Vagina (tissue), 2 donors: ENCODE data around the gene SLC52A3. TPM values are rescaled to one million over a fixed set of nuclear protein-coding genes. Genes with fewer than 3 reads are reported as not detected.
A peak's percentile ranks its signal among the peaks of the same experiment; 100 is the strongest.

Experiments used
- DNase-seq, 2 donors: peaks; one replicate each; pipeline ENCODE4 v3.0.0-alpha.2; 2017; ENCODE audit errors: extremely low spot score in 2 of 2
- H3K27ac ChIP-seq: fragments of 200-600 bp; sonication (generic); one replicate; pipeline ENCODE4 v1.5.1; 2019
- H3K27me3 ChIP-seq: fragments of 200-600 bp; sonication (generic); one replicate; pipeline ENCODE4 v1.5.1; 2019
- H3K36me3 ChIP-seq, 2 donors: fragments of 200-600 bp; sonication (generic); one replicate each; pipeline ENCODE4 v1.5.1; 2017 to 2019
- H3K4me1 ChIP-seq: fragments of 200-600 bp; sonication (generic); one replicate; pipeline ENCODE4 v1.5.1; 2019
- H3K4me3 ChIP-seq, 2 donors: fragments of 200-600 bp; sonication (generic); 1 replicate in 1 of 2; 2 replicates in 1 of 2; pipeline ENCODE4 v1.5.1; 2016 to 2019
- H3K9me3 ChIP-seq: fragments of 200-600 bp; sonication (generic); one replicate; pipeline ENCODE4 v1.5.1; 2019
- POLR2A ChIP-seq, 2 donors: fragments of 450-650 bp; IDR thresholded peaks; one replicate each; pipeline ENCODE4 v1.6.1; 2017; ENCODE audit warnings: antibody characterized with exemption in 2 of 2, mild to moderate bottlenecking in 2 of 2, moderate library complexity in 2 of 2
- POLR2AphosphoS5 ChIP-seq, 2 donors: sonication (generic); formaldehyde crosslinking; IDR thresholded peaks; one replicate each; pipeline ENCODE4 v1.9.0; 2017; ENCODE audit warnings: antibody characterized with exemption in 2 of 2, mild to moderate bottlenecking in 2 of 2, low read depth in 1 of 2; ENCODE audit not compliant: insufficient read depth in 1 of 2
- intact Hi-C: fragments of 100-400 bp; cut with DNase I; formaldehyde crosslinking; loops from one replicate; pipeline ENCODE4 v1.15.1; 2023
- total RNA-seq: library from RNA; depleted of rRNA; stranded (reverse); fragments of >200 nt; gene quantifications from one replicate; pipeline ENCODE4 v1.2.3, GENCODE V29; 2016
- TF ChIP-seq, protein P1 (sequence below), 3 experiments: fragments of 450-650 bp in 2 of 3; fragments of 200-600 bp in 1 of 3; sonication (generic) in 1 of 3; IDR thresholded peaks; one replicate each; pipeline ENCODE4 v1.5.1; 2017 to 2019; ENCODE audit warnings: antibody characterized with exemption in 3 of 3, mild to moderate bottlenecking in 2 of 3, moderate library complexity in 2 of 3

Gene SLC52A3
- total RNA-seq, 1 donor from 2014 or later, result 1.7 TPM

DNA sequence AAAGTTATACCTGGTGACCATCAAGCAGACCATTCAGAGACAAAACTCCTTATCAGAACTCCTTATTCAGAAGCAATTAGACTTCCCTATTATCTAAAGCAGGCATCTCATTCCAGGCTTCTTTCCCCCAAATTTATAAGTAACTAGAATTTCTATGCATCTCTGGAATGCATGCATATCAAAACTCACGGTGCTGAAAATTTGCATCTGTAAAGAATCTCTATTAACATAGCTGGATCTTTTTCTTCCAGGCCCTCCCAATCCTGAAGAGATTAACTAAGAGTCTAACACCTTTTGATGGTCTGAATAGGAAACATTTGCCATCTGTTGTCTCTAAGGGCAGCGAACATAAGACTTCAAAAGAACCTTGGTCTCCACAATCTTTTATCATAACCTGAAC, 22.8 kb upstream of the SLC52A3 start:
- Histone ChIP-seq H3K4me3 (no peak overlapping the region), H3K27me3 (no peaks in the 10 kb centered on the region), H3K4me1 (no peaks in the 10 kb centered on the region), H3K27ac (no peak overlapping the region), H3K36me3 (no peaks in the 10 kb centered on the region), H3K9me3 (no peaks in the 10 kb centered on the region)
- intact Hi-C loops, result no loop called here
- DNase-seq, result no peak
- TF ChIP-seq, protein P1, sequence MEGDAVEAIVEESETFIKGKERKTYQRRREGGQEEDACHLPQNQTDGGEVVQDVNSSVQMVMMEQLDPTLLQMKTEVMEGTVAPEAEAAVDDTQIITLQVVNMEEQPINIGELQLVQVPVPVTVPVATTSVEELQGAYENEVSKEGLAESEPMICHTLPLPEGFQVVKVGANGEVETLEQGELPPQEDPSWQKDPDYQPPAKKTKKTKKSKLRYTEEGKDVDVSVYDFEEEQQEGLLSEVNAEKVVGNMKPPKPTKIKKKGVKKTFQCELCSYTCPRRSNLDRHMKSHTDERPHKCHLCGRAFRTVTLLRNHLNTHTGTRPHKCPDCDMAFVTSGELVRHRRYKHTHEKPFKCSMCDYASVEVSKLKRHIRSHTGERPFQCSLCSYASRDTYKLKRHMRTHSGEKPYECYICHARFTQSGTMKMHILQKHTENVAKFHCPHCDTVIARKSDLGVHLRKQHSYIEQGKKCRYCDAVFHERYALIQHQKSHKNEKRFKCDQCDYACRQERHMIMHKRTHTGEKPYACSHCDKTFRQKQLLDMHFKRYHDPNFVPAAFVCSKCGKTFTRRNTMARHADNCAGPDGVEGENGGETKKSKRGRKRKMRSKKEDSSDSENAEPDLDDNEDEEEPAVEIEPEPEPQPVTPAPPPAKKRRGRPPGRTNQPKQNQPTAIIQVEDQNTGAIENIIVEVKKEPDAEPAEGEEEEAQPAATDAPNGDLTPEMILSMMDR (IDR thresholded peaks at IDR 0.05), result no peak
- TF ChIP-seq POLR2A (IDR thresholded peaks at IDR 0.05) (no peak), POLR2AphosphoS5 (IDR thresholded peaks at IDR 0.05; ENCODE audit: insufficient read depth in 1 of 2, low read depth in 1 of 2) (no peak)

DNA sequence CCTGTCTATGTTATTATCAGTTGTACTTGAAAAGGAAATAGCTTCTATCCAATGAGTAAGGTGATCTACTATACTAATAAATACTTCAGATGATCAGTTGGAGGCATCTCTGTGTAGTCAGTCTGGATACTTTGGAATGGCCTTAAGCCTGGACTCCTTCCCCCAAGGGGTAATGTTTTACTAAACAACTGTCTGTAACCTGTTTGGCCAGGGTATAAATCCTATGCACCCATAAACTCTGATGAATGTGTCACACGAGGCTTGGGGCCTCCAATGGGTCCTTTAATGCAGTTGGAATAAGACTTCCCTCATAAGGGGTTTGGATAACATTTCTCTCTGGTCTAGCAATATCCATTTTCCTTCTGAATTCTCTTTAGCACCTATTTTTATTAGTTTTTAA, 19.5 kb upstream of the SLC52A3 start:
- no peaks in the 10 kb centered on the region for H3K27me3 ChIP-seq
- no peak for DNase-seq
- no peaks in the 10 kb centered on the region for H3K9me3 ChIP-seq
- H3K27ac ChIP-seq, result no peak overlapping the region
- H3K4me3 ChIP-seq, result no peak overlapping the region
- H3K4me1 ChIP-seq, result no peaks in the 10 kb centered on the region
- TF ChIP-seq POLR2AphosphoS5 (IDR thresholded peaks at IDR 0.05; ENCODE audit: insufficient read depth in 1 of 2, low read depth in 1 of 2) (no peak), POLR2A (IDR thresholded peaks at IDR 0.05) (no peak)
- TF ChIP-seq, protein P1 (IDR thresholded peaks at IDR 0.05), result no peak
- no peaks in the 10 kb centered on the region for H3K36me3 ChIP-seq
- intact Hi-C loops, result no loop called here

DNA sequence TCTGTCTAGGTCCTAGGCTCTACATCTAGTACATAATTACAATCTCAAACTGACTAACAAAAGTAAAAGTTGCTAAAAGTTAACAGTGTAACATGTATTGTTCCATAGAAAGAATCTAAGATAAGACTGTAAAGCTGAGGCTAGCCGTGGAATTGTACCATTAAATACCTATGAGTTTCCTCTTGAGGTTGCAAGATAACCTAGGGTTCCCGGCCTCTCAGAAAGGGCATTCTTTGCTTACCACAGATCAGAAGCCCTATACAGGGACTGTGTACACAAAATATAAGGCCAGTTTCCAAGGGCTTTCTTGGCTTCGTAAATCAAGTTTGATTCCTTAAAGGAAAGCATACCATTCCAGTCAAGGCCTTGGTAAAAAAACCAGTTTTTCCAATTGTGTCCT, 11.5 kb upstream of the SLC52A3 start:
- no peak for DNase-seq
- intact Hi-C loops, result no loop called here
- no peaks in the 10 kb centered on the region for H3K9me3 ChIP-seq
- H3K36me3 ChIP-seq, result no peaks in the 10 kb centered on the region
- no peak overlapping the region for H3K4me3 ChIP-seq
- TF ChIP-seq POLR2A (IDR thresholded peaks at IDR 0.05), result no peak
- TF ChIP-seq, protein P1 (IDR thresholded peaks at IDR 0.05), result no peak
- no peak for TF ChIP-seq POLR2AphosphoS5 (IDR thresholded peaks at IDR 0.05; ENCODE audit: insufficient read depth in 1 of 2, low read depth in 1 of 2)
- H3K4me1 ChIP-seq, result no peaks in the 10 kb centered on the region
- H3K27ac ChIP-seq, result no peak overlapping the region
- H3K27me3 ChIP-seq, result no peaks in the 10 kb centered on the region

DNA sequence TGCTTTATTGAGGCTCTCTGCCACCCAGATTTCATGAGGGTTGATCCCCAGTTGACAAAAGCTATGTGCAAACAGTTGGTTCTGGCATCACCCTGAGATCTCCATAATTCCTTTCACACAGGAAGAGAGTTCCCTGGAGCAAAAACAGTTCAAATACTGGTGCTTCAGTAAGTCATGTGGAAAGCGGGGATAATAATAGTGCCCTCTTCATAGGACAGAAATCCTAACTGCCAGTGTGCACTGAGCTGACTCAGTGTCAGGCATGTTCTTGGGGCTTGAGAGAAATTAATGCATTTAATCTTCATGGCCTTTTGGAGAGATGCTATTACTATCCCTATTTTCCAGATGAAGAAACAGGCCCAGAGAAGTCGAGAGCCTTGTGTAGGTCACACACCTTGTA, 7.9 kb upstream of the SLC52A3 start:
- Histone ChIP-seq H3K27me3 (no peaks in the 10 kb centered on the region), H3K27ac (no peak overlapping the region)
- intact Hi-C loops, result no loop called here

DNA sequence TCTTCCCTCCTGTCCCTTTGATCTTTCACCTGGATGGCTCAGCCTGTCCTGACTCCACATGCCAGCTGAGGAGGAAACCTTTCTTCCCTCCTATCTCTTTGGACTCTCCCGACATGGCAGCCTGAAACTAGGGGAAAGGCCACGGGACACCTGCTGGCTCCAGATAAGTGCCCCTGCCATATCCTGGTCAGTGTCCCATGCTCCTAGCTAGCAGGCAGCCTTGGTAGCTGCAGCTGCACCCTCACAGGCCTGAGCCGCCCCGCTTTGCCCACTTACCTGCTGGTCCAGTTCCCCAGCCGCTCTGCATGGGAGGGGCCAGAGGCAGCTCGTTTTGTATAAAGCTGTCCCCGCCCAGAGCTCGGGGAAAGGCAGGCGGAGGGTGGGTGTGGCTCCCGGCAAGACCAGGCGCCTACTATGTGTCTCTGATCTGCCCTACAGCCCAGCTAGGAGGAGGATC, 7.4 kb upstream of the SLC52A3 start:
- Histone ChIP-seq H3K9me3 (no peaks in the 10 kb centered on the region), H3K27ac (no peak overlapping the region), H3K27me3 (no peaks in the 10 kb centered on the region), H3K4me3 (no peak overlapping the region), H3K36me3 (no peaks in the 10 kb centered on the region), H3K4me1 (no peaks in the 10 kb centered on the region)
- no peak for DNase-seq
- TF ChIP-seq POLR2AphosphoS5 (IDR thresholded peaks at IDR 0.05; ENCODE audit: insufficient read depth in 1 of 2, low read depth in 1 of 2), result peak in 1 of 2 donors; percentile 24
- TF ChIP-seq, protein P1 (IDR thresholded peaks at IDR 0.05), result no peak
- no peak for TF ChIP-seq POLR2A (IDR thresholded peaks at IDR 0.05)
- intact Hi-C loops, result no loop called here

More for the DNA sequence above, 7.9 kb upstream of the SLC52A3 start:
- TF ChIP-seq POLR2AphosphoS5 (IDR thresholded peaks at IDR 0.05; ENCODE audit: insufficient read depth in 1 of 2, low read depth in 1 of 2) (no peak), POLR2A (IDR thresholded peaks at IDR 0.05) (no peak)
- TF ChIP-seq, protein P1 (IDR thresholded peaks at IDR 0.05), result no peak
- Histone ChIP-seq H3K36me3 (no peaks in the 10 kb centered on the region), H3K4me1 (no peaks in the 10 kb centered on the region), H3K4me3 (no peak overlapping the region), H3K9me3 (no peaks in the 10 kb centered on the region)
- no peak for DNase-seq
